Activated CD4-positive, CD25-positive, alpha-beta regulatory T cell (primary cell): ENCODE measurements around the gene PHF1.

Source experiments
- DNase-seq, 4 experiments: peaks; one replicate each; lab custom pipeline; 2025; lab: John Stamatoyannopoulos, UW

The PHF1 gene

GRCh38 chr6:33433001-33433543 is 22.3 kb downstream of the PHF1 start:
- DNase-seq: no peak

GRCh38 chr6:33433544-33434191 is 22.9 kb downstream of the PHF1 start:
- DNase-seq: no peak

DNA sequence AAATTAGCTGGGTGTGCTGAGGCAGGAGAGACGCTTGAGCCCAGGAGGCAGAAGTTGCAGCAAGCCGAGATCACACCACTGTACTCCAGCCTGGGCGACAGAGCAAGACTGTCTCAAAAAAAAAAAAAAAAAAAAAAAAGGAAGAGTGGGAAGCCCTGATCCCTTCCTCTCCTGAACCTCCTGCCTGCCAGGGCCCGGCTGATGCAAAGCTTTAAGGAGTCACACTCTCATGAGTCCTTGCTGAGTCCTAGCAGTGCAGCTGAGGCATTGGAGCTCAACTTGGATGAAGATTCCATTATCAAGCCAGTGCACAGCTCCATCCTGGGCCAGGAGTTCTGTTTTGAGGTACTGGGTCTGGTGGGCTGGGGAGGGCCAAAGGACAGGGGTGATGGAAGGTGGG is 24.1 kb downstream of the PHF1 start:
- DNase-seq: no peak

DNA sequence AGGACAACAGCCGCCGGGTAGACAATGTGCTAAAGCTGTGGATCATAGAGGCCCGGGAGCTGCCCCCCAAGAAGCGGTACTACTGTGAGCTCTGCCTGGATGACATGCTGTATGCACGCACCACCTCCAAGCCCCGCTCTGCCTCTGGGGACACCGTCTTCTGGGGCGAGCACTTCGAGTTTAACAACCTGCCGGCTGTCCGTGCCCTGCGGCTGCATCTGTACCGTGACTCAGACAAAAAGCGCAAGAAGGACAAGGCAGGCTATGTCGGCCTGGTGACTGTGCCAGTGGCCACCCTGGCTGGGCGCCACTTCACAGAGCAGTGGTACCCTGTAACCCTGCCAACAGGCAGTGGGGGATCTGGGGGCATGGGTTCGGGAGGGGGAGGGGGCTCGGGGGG is 26.9 kb downstream of the PHF1 start:
- DNase-seq: no peak

DNA sequence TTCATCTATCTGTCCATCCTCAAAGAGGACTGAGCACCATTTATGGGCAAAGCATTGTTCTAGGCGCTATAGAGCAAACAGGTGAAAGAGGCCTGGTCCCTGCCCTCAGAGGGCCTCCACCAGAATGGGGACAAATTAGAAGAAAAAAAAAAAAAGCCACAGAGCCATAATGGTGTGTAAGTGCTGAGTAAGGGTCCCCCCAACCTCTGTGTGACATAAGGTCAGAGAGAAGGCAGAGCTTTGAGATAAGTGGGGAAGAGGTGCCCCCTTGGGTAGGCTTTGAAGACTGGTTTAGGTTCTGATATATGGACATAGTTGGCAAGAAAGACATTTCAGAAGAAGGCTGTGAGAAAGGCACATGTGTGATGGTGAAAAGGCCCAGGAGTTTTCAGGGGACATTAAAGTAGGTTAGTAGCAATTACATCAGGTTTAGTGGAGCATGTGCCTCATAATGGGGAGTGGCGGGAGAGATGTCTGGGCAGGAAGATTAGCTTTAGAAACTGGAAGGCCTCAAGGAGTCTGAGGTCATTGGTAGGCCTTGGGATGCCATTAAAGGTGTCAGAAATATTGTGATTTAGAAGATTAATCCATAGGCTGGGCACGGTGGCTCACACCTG is 28.3 kb downstream of the PHF1 start:
- DNase-seq: no peak

DNA sequence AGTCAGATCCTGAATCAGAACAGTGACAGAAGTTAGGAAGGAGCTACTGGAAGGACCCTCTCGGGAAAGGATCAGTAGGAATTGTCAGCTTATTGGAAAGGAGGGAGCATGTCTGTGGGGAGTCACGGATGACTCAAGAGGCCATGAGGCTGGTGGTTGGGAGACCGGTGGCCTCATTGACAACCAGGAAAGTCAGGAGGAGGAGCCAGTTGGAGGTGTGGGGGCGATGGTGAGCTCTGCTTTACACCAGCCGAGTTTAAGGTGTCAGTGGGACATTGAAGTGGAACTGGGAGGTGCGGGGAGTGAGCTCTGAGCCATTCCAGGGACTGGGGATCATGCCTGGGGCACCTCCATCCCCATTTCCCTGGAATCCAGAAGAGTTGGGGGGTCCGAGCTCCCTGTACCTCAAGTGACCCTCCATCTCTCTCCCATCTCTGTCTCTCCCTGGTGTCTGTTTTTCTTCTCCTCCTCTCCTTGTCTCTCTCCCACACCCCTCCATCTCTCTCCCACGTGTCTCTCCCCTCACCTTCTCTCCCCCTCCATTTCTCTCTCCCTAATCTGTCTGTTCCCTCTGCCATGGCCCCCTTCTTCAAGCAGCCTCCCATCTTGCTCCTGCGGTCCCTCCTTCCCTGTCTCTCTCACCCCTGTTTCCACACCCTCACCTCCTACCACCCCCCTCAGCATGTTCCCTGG is 29.3 kb downstream of the PHF1 start:
- no peak for DNase-seq

- no peak for DNase-seq
These were observed 30.0 kb downstream of the PHF1 start for GRCh38 chr6:33440649-33441309.

DNA sequence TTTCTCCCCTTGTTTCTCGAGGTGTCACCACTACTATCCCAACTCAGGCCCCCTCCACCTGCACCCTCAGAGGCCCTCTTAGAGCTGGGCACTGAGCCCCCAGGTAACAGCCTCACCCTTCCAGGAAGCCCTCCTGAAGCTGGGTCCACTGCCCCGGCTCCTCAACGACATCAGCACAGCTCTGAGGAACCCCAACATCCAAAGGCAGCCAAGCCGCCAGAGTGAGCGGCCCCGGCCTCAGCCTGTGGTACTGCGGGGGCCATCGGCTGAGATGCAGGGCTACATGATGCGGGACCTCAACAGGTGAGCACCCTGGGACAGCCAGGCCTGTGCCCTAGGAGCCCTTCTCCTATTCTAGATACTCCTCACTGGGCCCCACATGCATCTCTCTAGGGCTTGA is 30.6 kb downstream of the PHF1 start:
- DNase-seq: no peak

GRCh38 chr6:33442283-33442682 is 31.5 kb downstream of the PHF1 start:
- no peak for DNase-seq

DNA sequence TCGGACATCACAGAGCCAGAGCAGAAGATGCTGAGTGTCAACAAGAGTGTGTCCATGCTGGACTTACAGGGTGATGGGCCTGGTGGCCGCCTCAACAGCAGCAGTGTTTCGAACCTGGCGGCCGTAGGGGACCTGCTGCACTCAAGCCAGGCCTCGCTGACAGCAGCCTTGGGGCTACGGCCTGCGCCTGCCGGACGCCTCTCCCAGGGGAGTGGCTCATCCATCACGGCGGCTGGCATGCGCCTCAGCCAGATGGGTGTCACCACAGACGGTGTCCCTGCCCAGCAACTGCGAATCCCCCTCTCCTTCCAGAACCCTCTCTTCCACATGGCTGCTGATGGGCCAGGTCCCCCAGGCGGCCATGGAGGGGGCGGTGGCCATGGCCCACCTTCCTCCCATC is 32.2 kb downstream of the PHF1 start:
- no peak for DNase-seq

DNA sequence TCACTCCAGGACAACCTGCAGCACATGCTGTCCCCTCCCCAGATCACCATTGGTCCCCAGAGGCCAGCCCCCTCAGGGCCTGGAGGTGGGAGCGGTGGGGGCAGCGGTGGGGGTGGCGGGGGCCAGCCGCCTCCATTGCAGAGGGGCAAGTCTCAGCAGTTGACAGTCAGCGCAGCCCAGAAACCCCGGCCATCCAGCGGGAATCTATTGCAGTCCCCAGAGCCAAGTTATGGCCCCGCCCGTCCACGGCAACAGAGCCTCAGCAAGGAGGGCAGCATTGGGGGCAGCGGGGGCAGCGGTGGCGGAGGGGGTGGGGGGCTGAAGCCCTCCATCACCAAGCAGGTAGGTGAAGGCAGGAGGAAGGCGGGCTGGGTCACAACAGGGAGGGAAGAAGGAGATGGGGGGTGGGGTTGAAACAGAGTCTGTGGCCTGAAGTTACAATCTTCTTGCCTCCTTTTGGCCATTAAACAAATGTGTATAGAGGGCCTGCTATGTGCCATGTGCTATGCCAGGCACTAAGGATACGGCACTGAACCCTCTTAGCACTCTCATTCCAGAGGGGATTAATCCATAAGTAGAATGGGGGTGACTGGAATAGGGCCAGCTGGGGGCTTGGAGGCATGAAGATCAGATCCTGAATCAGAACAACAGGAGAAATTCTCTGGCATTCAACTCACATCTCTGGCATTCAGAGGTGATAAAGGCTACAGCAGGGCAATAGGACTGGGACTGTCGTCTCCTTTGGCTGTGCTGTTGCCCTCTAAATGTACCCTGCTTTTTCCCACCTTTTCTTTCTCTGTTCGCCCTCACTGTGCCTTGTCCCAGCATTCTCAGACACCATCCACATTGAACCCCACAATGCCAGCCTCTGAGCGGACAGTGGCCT is 33.0 kb downstream of the PHF1 start:
- DNase-seq: no peak

DNA sequence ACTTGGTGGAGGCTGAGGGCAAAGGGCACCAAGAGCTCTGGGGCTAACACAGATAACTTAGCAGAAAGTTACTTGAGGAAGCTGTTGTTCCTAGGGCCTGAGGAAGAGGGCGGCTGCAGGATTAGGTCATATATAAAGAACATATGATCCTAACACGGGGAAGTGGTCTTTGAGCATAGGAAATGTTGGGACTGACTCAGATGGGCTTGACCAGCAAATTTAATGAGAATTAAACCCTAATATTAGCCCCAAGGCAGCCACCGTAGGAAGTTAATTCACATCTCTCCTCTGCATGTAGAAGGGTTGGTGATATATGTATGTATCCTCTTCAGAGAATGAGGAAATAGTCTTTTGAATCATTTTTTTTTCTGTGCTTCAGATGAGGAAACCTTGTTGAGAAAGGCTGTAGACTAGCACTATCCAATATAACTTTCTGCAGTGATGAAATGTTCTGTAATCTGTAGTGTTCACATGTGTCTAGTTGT is 34.3 kb downstream of the PHF1 start:
- no peak for DNase-seq

GRCh38 chr6:33446356-33446755 is 35.5 kb downstream of the PHF1 start:
- no peak for DNase-seq

DNA sequence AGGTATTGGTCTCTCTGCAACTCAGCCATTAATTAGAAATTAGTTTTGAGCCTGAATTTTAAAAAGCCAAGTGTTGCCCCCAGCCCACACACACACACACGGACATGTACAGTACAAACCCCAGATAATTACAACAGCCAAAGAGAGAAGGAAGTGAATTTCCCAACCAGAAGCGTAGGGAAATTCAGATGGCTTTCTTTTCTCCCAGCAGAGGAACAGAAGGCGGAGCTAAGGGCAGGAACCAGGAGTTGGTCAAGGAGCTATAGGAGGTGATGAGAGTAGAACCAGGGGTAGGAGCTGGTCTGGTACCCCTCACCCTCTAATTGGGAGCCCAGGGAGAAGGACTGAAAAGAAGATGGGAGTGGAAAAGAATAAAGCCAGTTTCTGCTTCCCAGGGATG is 39.6 kb downstream of the PHF1 start:
- no peak for DNase-seq

DNA sequence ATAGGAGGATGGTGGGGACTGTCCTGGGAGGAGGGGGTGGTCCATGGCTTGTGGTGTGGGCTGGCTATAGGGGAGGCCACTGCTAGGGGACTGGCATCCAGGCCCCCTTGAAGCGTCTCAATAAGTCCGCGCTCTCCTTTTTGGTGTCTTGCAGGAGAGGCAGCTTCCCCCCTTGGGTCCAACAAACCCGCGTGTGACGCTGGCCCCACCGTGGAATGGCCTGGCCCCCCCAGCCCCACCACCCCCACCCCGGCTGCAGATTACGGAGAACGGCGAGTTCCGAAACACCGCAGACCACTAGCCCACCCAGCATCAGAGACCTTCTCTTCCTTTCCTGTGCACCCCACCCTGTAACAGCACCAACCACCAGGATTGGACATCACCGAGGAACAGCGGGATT is 40.8 kb downstream of the PHF1 start:
- no peak for DNase-seq

DNA sequence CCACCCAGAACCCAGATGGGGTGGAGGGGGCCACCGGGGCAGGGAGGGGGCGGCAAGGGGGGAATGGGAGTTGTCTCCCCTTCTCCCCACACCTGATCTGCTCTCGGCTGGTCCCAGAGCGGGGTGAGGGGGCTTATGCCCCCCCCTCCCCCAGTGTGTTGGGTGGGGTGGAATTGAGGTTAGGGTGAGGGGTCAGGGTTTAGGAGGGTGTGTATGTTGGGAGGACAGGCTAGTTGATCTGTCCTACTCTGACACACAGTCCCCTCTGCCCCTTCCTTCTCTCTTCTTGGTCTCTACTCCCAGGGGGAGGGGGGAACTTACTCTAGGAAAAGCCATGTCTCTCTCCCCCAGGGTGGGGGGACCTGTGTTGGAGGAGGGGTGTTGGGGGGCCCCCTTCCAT is 41.7 kb downstream of the PHF1 start:
- no peak for DNase-seq

DNA sequence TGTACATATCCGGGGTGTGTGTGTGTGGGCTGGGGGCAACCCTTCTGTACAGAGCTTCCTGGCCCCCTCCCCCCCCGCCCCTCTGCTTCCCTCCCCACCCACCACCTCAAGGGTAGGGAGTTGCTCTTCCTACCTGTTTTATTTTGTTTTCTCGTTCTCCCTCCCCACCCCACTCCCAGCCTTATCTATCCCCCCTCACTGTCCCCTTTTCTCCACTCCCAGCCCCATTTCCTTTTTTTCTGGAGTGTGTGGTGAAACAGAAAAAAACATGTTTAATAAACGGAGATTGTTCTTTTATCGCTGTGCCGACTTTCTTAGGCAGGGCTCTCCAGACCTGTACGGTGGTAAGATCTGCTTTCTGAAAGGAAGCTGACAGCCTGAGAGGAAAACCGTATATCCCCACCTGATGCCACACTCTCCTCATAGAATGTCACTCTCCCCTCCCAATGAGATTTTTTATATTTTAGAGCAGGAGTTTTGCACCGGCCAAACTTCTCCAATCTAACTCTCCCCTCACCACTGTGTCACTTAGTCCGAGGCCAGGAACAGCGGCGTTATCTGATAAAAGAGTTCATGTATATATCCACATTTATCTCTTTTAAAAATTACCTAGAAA is 42.7 kb downstream of the PHF1 start:
- no peak for DNase-seq

- peak; percentile 72 to 86 (median 85) for DNase-seq
These were observed 43.5 kb downstream of the PHF1 start, which contains the start of gene ZBTB9 for GRCh38 chr6:33454009-33454946. Gene ZBTB9, plus strand, starts transcription at chr6:33454576. Its CDS starts 525 bp downstream, at chr6:33455101.

DNA sequence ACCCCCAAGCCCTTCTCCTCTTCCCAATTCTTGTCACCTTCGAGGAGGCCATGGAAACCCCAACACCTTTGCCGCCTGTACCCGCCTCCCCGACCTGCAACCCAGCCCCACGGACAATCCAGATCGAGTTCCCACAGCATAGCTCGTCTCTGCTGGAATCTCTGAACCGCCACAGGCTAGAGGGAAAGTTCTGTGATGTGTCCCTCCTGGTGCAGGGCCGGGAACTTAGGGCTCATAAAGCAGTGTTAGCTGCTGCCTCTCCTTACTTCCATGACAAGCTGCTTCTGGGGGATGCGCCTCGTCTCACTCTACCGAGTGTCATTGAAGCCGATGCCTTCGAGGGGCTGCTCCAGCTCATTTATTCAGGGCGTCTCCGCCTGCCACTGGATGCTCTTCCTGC is 44.2 kb downstream of the PHF1 start:
- DNase-seq: no peak

DNA sequence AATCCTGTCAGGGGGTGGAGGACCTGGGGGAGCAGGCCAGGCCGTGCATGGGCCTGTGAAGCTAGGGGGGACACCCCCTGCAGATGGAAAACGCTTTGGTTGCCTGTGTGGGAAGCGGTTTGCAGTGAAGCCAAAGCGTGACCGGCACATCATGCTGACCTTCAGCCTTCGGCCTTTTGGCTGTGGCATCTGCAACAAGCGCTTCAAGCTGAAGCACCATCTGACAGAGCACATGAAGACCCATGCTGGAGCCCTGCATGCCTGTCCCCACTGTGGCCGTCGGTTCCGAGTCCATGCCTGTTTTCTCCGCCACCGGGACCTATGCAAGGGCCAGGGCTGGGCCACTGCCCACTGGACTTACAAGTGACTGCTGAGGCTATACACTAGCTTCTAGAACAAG is 45.3 kb downstream of the PHF1 start:
- DNase-seq: no peak
